ENCODE results near the gene HK3. TPM values are rescaled to one million over a fixed set of nuclear protein-coding genes. Genes with fewer than 3 reads are reported as not detected.

HK3 gene
- polyA plus RNA-seq, 2 of the 4 experiments (the other 2 are of a cell fraction), result 0.04 to 0.12 TPM

DNA sequence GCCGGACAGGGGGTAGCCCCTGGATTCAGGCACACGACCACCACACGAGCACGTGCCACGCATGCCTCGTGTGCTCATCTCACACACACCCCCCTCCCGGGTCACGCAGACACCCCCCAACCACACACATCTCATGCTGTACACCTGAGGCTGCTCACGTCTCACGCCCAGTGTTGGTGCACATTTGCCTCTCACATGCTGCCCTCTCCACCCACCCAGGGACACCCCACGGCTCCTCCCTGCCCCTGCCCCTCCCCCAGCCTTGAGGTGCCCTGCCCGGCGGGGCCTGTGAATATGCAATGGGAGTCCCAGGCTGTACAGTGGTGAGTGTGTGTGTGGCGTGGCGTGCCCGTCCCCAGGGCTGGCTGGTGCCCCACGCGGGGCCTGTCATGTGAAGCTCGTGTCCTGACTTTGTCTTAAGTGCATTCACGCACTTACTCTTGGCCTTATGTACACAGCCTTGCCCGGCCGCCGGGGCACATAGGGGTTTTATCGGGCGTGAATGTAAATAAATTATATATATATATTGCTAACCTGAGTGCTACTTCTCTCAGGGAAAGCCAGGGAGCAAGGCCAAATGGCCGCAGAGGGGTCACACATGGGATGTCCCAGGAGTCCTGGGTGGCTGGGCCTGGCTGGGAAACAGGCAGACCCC, 18.7 kb downstream of the HK3 start:
- no peak overlapping the region for H3K4me2 ChIP-seq
- H3K27ac ChIP-seq, result no peak overlapping the region
- DNase-seq (ENCODE audit: low read depth in 1 of 2, low spot score in 1 of 2) (no peak), FAIRE-seq (no peak), ATAC-seq (no peak)
- ChIA-PET CTCF (interaction anchor here (0.9 to 2.7 kb wide), 3 partner anchors 10 to 219 kb away, joined by 3 to 8 read pairs (median 3); no protein-coding TSS in a partner anchor), POLR2A (no interaction called here)
- 81% methylated on average over 19 of the region's 26 CpGs for WGBS (ENCODE audit: missing lambda C conversion rate)
- H3K4me1 ChIP-seq, result no peaks in the 10 kb centered on the region
- H3K4me3 ChIP-seq, result no peak overlapping the region
- no peaks in the 10 kb centered on the region for H3K9me3 ChIP-seq
- TF ChIP-seq, protein P1, sequence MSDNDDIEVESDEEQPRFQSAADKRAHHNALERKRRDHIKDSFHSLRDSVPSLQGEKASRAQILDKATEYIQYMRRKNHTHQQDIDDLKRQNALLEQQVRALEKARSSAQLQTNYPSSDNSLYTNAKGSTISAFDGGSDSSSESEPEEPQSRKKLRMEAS (IDR thresholded peaks at IDR 0.05), result no peak
- TF ChIP-seq, protein P2, sequence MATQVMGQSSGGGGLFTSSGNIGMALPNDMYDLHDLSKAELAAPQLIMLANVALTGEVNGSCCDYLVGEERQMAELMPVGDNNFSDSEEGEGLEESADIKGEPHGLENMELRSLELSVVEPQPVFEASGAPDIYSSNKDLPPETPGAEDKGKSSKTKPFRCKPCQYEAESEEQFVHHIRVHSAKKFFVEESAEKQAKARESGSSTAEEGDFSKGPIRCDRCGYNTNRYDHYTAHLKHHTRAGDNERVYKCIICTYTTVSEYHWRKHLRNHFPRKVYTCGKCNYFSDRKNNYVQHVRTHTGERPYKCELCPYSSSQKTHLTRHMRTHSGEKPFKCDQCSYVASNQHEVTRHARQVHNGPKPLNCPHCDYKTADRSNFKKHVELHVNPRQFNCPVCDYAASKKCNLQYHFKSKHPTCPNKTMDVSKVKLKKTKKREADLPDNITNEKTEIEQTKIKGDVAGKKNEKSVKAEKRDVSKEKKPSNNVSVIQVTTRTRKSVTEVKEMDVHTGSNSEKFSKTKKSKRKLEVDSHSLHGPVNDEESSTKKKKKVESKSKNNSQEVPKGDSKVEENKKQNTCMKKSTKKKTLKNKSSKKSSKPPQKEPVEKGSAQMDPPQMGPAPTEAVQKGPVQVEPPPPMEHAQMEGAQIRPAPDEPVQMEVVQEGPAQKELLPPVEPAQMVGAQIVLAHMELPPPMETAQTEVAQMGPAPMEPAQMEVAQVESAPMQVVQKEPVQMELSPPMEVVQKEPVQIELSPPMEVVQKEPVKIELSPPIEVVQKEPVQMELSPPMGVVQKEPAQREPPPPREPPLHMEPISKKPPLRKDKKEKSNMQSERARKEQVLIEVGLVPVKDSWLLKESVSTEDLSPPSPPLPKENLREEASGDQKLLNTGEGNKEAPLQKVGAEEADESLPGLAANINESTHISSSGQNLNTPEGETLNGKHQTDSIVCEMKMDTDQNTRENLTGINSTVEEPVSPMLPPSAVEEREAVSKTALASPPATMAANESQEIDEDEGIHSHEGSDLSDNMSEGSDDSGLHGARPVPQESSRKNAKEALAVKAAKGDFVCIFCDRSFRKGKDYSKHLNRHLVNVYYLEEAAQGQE (IDR thresholded peaks at IDR 0.05), result no peak
- TF ChIP-seq EHMT2 (IDR thresholded peaks at IDR 0.05; ENCODE audit: low read depth) (no peak), HOXB13 (CRISPR knock-in tag; IDR thresholded peaks at IDR 0.05; ENCODE audit: low read depth) (no peak), RAD21 (conservative IDR thresholded peaks at IDR 0.05 in 1 of 2, IDR thresholded peaks at IDR 0.05 in 1 of 2) (no peak), ZFP36 (IDR thresholded peaks at IDR 0.05; ENCODE audit: borderline replicate concordance, partially characterized antibody) (no peak), ZNF302 (CRISPR knock-in tag; IDR thresholded peaks at IDR 0.05) (no peak), ESRRA (IDR thresholded peaks at IDR 0.05; ENCODE audit: borderline replicate concordance, low read length) (no peak), FOSL2 (IDR thresholded peaks at IDR 0.05) (no peak), FOSL2 (CRISPR knock-in tag; IDR thresholded peaks at IDR 0.05) (no peak), CEBPB (IDR thresholded peaks at IDR 0.05) (no peak), PBX3 (IDR thresholded peaks at IDR 0.05) (no peak)

DNA sequence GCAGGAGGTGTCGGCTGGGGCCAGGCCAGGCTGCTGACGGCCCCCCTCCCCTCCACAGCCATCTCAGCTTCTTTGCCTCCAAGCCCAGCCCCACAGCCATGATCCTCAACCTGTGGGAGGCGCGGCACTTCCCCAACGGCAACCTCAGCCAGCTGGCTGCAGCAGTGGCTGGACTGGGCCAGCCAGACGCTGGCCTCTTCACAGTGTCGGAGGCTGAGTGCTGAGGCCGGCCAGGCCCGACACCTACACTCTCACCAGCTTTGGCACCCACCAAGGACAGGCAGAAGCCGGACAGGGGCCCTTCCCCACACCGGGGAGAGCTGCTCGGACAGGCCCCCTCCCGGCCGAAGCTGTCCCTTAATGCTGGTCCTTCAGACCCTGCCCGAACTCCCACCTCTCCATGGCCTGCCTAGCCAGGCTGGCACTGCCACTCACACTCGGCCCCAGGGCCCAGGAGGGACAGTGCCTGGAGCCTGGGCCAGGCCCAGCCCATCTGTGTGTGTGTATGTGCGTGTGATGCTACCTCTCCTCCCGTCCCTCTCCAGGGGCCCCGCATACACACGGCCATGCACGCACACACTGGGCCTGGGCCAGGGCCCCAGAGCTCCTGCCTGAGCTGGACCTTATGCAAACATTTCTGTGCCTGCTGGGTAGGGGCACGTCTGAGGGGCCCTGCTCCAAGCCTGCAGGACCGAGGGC, 19.3 kb downstream of the HK3 start:
- Histone ChIP-seq H3K9me3 (no peaks in the 10 kb centered on the region), H3K4me3 (no peak overlapping the region), H3K4me1 (no peaks in the 10 kb centered on the region), H3K27ac (no peak overlapping the region), H3K4me2 (no peak overlapping the region)
- no peak for ATAC-seq
- no peak for TF ChIP-seq CHD2 (IDR thresholded peaks at IDR 0.05; ENCODE audit: low read length, partially characterized antibody)
- no peak for TF ChIP-seq FOSB (CRISPR knock-in tag; IDR thresholded peaks at IDR 0.05)
- TF ChIP-seq MYC (IDR thresholded peaks at IDR 0.05; ENCODE audit: borderline replicate concordance, low read length), result no peak
- no peak for TF ChIP-seq E2F6 (IDR thresholded peaks at IDR 0.05; ENCODE audit: borderline replicate concordance, low read depth)
- no peak for TF ChIP-seq ZFP36 (IDR thresholded peaks at IDR 0.05; ENCODE audit: borderline replicate concordance, partially characterized antibody)
- no peak for DNase-seq (ENCODE audit: low read depth in 1 of 2, low spot score in 1 of 2)
- POLR2A ChIA-PET, result no interaction called here
- FAIRE-seq, result no peak
- WGBS (ENCODE audit: missing lambda C conversion rate), result 63% methylated on average over 7 of the region's 23 CpGs
- CTCF ChIA-PET, result interaction anchor here (0.9 to 2.7 kb wide), 4 partner anchors 9 to 219 kb away, joined by 3 to 8 read pairs (median 3); no protein-coding TSS in a partner anchor
